Islet precursor cell (in vitro differentiated cells): Measurements from ENCODE around the gene SERAC1.
"Not testable (repeated sequence)": the region's sequence is repeated elsewhere in the genome, so short reads cannot be mapped to it uniquely, and the experiment has no call there.

Source experiments
- DNase-seq: peaks from one replicate; pipeline ENCODE4 v3.0.0-alpha.2; 2018

The SERAC1 gene

GRCh38 chr6:158174024-158174423 lies 6.0 kb upstream of the SERAC1 start:
- DNase-seq: no peak

- DNase-seq: no peak
These were observed 3.9 kb upstream of the SERAC1 start for GRCh38 chr6:158172001-158172400.

DNA sequence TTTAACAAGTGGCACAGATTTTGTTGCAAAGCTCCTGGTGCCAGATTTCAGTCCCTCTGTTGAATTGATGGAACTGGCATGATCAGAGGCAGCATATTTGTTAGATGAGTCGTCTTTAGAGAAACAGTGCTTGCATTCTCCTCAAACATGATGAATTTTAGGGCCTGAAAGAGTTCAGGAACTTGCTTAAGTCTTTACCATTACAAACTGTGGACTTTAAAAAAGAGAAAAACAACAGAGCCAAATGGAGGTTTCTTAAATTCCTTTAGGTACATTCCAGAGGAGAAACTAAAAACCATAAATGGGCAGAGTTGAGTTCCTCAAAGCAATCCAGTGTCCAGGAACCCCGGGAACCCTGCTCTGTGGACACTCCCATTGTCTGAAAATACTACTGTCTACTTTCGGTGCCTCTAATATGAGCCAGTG lies 2.6 kb upstream of the SERAC1 start:
- DNase-seq: peak; percentile 86

GRCh38 chr6:158169634-158170033 lies 1.6 kb upstream of the SERAC1 start:
- DNase-seq: not testable (repeated sequence)

DNA sequence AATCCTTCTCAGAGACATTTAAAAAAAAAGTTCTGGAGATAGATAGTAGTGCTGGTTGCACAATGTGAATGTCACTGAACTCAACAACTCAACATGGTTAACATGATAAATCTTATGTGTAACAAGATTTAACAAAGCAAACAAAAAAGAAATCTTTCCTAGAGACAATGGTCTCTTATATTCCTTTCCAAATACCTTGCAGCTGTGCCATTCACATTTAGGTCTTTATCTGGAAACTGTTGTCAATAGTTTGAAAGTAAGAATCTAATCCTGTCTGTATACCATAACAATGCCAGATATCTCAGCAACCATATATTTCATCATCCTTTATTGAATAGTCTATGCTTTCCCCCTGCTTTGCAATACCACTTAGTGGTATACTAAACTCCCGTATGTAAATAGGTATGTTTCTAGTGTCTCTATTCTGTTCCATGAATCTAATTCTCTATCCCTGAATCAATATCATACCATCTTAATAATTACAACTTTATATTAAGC lies 2.1 kb downstream of the SERAC1 start:
- DNase-seq: no peak

GRCh38 chr6:158164579-158165170 lies 3.4 kb downstream of the SERAC1 start:
- no peak for DNase-seq

GRCh38 chr6:158161566-158162254 lies 6.4 kb downstream of the SERAC1 start:
- no peak for DNase-seq

DNA sequence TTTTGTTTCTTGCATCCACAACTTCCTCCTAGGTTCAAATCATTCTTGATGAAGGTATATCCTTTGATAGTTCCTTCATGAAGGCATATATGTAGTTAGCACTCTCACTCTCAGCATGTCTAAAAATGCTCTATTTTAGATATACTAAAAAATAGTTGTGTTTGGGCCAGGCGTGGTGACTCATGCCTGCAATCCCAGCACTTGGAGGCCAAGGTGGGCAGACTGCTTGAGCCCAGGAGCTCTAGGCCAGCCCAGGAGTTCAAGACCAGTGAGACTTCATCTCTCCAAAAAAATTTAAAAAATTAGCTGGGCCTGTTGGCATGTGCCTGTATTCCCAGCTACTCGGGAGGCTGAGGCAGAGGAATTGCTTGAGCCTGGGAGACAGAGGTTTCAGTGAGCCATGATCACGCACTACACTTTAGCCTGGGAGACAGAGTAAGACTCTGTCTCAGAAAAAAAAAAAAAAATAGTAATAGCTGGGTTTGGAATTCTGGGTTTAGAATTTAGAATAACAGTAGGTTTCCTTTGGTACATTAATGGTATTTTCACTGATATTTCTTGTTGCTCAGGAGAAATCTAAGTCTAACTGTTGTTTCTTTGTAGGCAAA lies 7.0 kb downstream of the SERAC1 start:
- no peak for DNase-seq

- no peak for DNase-seq
These were observed 9.3 kb downstream of the SERAC1 start for GRCh38 chr6:158158748-158159147.

DNA sequence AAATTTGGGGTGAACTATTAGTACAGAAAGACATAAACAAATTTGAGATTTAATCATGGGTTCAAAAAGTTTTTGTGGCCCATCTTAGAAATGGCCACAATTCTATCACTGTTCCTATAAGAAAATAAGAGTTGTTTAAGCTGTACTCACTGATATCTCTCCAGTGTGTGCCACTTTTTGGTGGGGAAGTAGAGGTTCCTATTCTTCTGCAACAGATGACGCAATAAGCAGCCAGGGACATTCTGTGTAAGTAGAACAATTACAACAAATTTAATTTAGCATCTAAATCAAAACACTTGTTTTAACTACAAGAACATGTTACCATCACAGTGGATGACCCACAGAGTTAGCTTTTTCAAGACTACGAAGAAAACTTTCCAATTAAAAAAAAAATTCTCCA lies 9.9 kb downstream of the SERAC1 start:
- no peak for DNase-seq

DNA sequence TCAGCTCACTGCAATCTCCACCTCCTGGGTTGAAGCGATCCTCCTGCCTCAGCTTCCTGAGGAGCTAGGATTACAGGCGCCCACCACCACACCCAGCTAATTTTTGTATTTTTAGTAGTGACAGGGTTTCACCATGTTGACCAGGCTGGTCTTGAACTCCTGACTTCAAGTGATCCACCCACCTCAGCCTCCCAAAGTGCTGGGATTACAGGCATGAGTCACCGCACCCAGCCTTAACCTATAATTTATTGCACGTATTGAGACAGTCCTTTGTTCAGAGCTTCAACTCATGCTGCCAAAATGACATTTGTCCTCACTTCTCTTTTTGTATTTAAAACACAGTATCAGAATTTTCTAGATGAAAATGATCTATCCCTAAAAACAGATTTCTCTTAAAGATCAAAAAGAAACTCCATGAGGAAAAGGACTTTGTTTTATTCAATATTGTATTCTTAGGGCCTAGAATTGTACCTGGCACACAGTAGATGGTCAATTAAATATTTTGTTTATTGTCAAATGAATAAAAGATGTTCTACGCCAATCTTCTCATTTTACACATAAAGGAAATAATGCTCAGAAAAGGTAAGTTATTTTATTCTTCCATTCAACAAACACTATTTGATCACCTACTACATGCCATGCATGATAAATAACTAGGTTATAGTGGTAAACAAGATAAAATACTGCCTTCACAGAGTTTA lies 10.8 kb downstream of the SERAC1 start:
- no peak for DNase-seq

- no peak for DNase-seq
These were observed 13.2 kb downstream of the SERAC1 start for GRCh38 chr6:158154816-158155215.

GRCh38 chr6:158153576-158153975 lies 14.5 kb downstream of the SERAC1 start:
- no peak for DNase-seq

DNA sequence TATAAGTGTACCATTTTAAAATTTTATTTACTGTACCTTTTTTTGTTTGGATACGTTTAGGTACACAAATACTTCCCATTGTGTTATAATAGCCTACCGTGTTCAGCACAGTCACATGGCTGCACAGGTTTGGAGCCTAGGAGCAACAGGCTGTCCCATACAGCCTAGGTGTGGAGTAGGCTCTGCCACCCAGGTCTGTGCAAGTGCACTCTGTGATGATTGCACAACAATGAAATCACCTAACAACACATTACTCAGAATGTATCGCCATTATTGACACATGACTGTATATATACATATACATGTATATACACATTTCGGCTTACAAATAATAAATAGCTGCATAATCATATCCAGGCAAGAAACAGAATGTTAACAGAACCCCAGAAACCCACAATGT lies 15.4 kb downstream of the SERAC1 start:
- DNase-seq: no peak

GRCh38 chr6:158152025-158152424 lies 16.0 kb downstream of the SERAC1 start:
- not testable (repeated sequence) for DNase-seq

- no peak for DNase-seq
These were observed 17.4 kb downstream of the SERAC1 start for GRCh38 chr6:158150701-158151100.

DNA sequence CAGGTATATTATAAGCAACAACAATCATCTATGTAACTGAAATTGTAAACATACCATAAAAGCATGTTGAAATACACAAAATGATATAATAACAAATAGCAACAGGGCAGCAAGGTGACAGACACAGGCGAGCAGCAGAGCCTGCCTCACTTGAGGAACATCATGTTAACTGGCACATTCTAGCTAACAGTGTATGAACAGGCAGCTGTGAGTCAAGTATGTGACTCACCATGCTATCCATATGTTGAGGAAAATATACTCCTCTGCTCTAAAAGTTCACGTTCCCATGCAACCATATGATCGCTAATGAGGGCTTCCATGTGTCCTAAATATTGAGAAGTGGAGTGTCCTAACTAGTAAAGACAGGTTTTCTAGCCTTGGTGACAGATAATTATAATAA lies 18.4 kb downstream of the SERAC1 start:
- no peak for DNase-seq

DNA sequence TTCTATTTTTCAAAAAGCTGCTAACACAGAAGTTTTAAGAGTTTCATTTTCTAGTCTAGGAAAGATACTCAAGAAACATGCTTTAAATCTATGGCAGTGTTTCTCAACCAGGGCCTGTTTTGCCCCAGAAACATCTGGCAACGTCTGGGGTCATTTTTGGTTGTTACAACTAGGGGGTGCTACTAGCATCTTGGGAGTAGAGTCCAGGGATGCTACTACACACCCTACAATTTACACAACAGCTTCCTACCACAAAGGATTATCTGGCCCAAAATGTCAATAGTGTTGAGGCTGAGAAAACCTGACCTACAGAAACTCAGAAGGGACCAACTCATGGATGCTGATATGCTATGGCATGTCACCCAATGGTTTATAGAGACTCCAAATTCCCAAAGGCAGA lies 24.4 kb downstream of the SERAC1 start:
- DNase-seq: no peak

DNA sequence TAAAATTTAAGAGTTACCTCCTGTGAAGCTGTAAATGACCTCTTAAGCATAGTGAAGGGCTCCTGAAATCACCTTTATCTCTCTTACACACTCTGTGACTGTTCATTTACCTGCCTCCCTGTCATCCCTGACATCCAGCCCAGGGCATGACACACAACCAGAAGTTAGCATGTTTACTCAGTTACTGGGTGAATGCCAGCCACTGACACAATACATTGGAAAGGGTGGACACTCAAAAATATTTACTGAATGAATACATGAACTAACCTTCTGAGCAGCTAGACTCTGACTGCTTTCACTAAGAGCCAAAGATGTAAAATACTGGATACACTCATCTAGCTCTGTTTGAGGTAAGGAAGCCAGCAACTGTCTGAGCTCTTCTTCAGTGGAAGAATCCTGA lies 25.3 kb downstream of the SERAC1 start:
- no peak for DNase-seq

DNA sequence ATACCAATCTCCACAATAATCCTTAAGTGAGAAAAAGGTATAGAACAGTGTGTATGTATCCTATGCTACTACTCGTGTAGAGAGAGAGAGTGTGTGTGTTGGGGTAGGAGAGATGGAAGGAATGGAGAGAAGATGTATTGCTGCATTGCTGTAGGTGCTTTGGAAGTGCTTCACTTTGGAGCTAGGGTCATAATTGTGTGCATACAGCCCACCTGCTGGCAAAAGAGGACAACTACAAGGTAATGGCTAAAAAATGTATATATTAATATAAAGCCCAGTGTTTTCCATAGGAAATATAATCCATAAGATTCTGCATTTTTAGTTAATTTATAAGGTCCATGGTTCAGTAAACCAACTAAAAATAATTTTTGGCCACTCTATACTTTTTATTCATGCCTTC lies 36.1 kb downstream of the SERAC1 start:
- DNase-seq: no peak

- no peak for DNase-seq
These were observed 42.8 kb downstream of the SERAC1 start for GRCh38 chr6:158125271-158125670.

GRCh38 chr6:158124288-158124687 lies 43.8 kb downstream of the SERAC1 start:
- DNase-seq: no peak

DNA sequence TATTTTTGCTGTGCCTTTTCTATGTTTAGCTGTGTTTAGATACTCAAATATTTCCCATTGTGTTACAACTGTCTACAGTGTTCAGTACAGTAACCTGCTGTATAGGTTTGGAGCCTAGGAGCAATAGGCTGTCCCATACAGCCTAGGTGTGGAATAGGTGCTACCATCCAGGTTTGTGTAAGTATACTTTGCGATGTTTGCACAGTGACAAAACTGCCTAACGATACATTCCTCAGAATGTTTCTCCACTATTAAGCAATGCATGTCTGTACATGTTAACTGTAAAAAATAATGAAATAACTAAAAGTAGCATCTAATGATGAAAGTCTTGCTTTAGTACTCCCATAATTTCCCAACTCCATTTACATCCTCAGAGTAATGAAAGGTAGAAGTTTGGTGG lies 46.0 kb downstream of the SERAC1 start:
- DNase-seq: no peak

DNA sequence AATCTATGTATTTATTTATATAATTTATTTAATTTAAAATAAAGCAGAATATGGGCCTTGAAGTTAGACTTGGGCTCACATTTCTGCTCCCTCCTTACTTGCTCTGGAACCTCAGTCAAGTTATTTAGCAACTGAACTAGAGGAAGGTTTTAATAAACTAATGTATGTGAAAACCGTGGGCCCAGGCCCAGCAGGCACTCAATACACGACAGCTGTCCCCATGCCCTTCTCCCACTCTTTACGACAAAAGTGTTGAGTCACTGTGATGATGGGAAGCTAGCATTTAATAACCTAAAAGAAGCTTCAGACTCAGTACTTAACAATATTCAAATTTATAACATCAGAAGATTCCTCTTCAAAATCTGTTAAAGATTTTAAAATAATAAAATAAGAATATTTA lies 46.7 kb downstream of the SERAC1 start:
- no peak for DNase-seq
